Fibroblast of villous mesenchyme (primary cell): ENCODE results near the gene KRT2. TPM values are rescaled to one million over a fixed set of nuclear protein-coding genes. Genes with fewer than 3 reads are reported as not detected.

ENCODE experiments used
- DNase-seq: peaks from one replicate; pipeline ENCODE4 v3.0.0-alpha.2; 2010; ENCODE audit warnings: low read depth
- H3K4me3 ChIP-seq: 2 replicates; pipeline ENCODE4 v1.5.1; 2011; ENCODE audit warnings: low read depth, mild to moderate bottlenecking, low read length
- total RNA-seq: library from RNA; depleted of rRNA; stranded (reverse); fragments of >200 nt; gene quantifications from 2 replicates; pipeline ENCODE4 v1.2.3, GENCODE V29; 2012
- TF ChIP-seq, protein P1 (sequence below): IDR thresholded peaks from 2 replicates; pipeline ENCODE4 v1.5.1; 2012; ENCODE audit warnings: low read depth, mild to moderate bottlenecking, low read length; ENCODE audit not compliant: insufficient read depth

Gene KRT2
- total RNA-seq, 1 donor: not detected

DNA sequence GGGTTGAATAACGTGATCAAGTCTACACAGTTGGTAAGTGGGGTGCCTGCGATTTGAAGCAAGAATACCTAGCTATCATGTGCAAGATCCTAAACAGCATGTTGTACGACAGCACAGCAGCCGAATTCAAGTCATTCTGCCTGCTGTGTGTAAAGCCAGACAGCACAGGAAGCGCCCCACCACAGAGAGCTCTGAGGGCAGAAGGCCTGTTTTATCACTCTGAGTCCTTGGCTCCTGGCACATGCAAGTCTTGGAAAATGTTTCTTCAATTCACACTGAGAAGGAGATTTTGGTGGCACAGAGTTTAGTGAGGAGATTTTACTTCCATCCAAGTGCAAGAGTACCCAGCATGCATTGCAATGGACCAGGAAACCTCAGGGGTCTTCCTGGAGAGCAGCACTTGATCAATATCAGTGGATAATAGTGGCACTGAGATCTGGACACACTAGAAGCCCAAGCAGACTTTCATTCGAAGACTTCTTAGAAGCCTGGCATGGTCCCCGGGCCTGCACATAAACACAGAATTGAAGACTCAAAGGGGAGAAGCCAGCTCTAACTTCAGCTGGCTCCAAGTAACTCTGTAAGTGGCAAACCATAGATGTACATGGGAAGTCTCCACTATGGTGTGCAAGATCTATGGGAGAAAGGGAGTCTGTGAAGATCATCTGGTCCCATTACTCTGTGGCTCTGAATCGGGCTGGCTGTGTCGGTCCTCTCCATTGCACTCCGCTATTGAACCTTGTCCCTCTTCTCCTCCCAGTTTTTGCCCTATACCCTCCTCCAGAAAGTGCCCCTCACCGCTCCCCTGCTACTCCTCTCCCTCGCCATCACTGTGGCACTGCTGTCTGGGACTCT, 29.7 kb upstream of the KRT2 start:
- TF ChIP-seq, protein P1, sequence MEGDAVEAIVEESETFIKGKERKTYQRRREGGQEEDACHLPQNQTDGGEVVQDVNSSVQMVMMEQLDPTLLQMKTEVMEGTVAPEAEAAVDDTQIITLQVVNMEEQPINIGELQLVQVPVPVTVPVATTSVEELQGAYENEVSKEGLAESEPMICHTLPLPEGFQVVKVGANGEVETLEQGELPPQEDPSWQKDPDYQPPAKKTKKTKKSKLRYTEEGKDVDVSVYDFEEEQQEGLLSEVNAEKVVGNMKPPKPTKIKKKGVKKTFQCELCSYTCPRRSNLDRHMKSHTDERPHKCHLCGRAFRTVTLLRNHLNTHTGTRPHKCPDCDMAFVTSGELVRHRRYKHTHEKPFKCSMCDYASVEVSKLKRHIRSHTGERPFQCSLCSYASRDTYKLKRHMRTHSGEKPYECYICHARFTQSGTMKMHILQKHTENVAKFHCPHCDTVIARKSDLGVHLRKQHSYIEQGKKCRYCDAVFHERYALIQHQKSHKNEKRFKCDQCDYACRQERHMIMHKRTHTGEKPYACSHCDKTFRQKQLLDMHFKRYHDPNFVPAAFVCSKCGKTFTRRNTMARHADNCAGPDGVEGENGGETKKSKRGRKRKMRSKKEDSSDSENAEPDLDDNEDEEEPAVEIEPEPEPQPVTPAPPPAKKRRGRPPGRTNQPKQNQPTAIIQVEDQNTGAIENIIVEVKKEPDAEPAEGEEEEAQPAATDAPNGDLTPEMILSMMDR: no peak
- no peak overlapping the region for H3K4me3 ChIP-seq
- no peak for DNase-seq

DNA sequence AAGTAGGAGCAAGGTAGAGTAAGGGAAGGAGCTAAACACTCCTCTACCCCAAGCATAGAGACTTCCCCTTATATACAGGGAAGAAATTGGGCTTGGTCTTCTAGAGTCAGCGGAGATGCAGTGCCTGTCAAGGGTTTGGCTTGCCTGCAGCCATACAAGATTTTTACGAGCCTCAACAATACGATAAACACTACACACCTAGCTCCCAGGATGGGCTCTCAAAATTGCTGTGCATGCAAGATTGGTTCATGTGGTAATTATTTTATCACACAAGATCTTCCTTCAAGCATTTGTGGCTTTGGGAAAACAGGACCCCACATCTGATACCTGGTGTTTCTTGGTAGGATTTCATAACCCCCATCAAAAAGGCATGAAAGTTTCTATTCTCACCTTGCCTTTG, 28.4 kb upstream of the KRT2 start, which contains the start of gene KRT1:
Gene KRT1, minus strand, starts transcription at position 45 of the 400 bp plus-strand sequence. CDS start 59 bp downstream, outside the sequence.
- H3K4me3 ChIP-seq: no peak within 1 kb of the TSS
- TF ChIP-seq, protein P1: no peak
- DNase-seq: no peak

DNA sequence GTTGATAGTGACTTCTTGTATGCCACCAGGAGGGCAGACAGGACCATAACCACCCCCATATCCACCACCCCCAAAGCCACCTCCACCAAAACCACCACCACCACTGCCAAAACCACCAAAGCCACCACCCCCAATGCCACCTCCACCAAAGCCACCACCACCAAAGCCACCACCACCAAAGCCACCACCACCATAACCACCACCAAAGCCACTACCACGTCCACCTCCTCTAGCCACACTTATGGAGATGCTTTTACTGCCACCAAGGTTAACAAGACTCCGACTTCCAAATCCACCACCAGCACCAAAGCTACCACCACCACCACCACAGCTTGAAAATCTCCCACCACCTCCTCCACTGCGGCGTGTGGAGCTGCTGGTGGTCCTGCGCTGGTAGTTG, 27.9 kb upstream of the KRT2 start:
- no peak overlapping the region for H3K4me3 ChIP-seq
- no peak for DNase-seq
- TF ChIP-seq, protein P1: no peak

DNA sequence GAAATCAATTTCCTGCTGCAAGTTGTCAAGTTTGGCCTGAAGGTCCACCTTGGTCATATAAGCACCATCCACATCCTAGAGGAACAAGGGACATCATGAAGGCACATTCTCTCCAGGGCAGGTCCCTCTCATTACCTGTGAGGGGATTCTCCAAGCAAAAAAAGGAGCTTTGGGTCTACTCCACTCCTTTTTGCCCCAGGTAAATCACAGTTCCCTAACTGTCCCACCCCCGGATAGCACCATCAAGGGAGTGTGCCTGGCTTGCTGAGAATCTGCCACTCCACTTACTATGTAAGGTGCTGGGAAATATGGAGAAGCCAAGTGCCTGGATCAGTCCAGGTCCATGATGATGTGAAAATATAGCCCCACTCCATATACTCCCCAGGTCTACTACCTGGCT, 25.7 kb upstream of the KRT2 start:
- DNase-seq: no peak
- no peak overlapping the region for H3K4me3 ChIP-seq
- TF ChIP-seq, protein P1: no peak

DNA sequence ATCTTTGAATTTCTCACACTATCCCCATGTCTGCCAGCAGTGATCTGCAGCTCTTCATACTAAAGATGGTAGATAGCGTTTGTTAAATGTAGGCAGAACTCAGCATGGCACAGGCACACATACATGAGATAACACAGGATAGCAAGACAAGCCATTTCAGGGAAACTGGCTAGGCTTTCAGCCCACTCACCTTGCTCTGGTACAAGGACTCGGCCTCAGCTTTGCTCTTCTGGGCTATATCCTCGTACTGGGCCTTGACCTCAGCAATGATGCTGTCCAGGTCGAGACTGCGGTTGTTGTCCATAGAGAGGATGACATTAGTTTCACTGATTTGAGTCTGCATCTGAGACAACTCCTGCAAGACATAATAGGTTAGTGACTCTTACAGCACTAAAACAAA, 25.1 kb upstream of the KRT2 start:
- H3K4me3 ChIP-seq: no peak overlapping the region
- TF ChIP-seq, protein P1: no peak
- no peak for DNase-seq

DNA sequence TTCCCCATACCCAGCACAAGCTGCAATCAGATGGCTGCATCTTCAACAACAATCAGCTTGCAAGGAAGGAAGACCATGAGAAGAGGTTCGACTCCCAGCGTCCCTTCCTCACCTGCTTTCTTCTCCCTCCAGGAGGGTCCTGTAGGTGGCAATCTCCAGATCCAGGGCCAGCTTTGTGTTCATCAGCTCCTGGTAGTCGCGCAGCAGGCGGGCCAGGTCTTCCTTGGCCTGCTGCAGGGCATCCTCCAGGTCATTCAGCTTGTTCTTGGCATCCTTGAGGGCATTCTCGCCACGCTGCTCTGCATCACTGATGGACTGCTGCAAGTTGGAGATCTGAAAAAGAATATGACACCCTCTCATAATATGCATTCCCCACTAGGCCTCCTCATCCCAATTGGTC, 24.2 kb upstream of the KRT2 start:
- no peak for DNase-seq
- no peak overlapping the region for H3K4me3 ChIP-seq
- TF ChIP-seq, protein P1: no peak
